Fibroblast of mammary gland (primary cell): Measurements from ENCODE around the gene DGAT2.

Source experiments
- DNase-seq: peaks from one replicate; pipeline ENCODE4 v3.0.0-alpha.2; 2010; ENCODE audit warnings: low read depth
- H3K4me3 ChIP-seq: 2 replicates; pipeline ENCODE4 v1.5.1; 2011; ENCODE audit warnings: low read depth, mild to moderate bottlenecking, low read length, moderate library complexity; ENCODE audit not compliant: control insufficient read depth
- TF ChIP-seq, protein P1 (sequence below): conservative IDR thresholded peaks from 2 replicates; pipeline ENCODE4 v1.5.1; 2011; ENCODE audit warnings: low read depth, low read length, inconsistent platforms; ENCODE audit not compliant: control insufficient read depth, insufficient read depth

Gene DGAT2

DNA sequence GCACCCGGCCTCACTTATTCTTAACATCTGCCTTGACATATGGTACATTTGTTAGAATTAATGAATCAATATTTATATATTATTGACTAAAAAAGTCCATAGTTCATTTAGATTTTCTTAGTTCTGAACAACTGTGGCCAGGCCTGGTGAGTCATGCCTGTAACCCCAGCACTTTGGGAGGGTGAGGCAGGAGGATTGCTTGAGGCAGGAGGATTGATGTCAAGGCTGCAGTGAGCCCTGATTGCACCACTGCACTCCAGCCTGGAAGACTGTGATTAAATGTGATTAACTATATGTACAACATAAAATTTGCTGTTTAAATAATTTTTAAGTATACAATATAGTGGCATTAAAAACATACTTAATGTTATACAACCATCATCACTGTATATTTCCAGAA, 52.1 kb downstream of the DGAT2 start:
- DNase-seq: peak; percentile 64
- TF ChIP-seq, protein P1, sequence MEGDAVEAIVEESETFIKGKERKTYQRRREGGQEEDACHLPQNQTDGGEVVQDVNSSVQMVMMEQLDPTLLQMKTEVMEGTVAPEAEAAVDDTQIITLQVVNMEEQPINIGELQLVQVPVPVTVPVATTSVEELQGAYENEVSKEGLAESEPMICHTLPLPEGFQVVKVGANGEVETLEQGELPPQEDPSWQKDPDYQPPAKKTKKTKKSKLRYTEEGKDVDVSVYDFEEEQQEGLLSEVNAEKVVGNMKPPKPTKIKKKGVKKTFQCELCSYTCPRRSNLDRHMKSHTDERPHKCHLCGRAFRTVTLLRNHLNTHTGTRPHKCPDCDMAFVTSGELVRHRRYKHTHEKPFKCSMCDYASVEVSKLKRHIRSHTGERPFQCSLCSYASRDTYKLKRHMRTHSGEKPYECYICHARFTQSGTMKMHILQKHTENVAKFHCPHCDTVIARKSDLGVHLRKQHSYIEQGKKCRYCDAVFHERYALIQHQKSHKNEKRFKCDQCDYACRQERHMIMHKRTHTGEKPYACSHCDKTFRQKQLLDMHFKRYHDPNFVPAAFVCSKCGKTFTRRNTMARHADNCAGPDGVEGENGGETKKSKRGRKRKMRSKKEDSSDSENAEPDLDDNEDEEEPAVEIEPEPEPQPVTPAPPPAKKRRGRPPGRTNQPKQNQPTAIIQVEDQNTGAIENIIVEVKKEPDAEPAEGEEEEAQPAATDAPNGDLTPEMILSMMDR: no peak
- H3K4me3 ChIP-seq: no peak overlapping the region

DNA sequence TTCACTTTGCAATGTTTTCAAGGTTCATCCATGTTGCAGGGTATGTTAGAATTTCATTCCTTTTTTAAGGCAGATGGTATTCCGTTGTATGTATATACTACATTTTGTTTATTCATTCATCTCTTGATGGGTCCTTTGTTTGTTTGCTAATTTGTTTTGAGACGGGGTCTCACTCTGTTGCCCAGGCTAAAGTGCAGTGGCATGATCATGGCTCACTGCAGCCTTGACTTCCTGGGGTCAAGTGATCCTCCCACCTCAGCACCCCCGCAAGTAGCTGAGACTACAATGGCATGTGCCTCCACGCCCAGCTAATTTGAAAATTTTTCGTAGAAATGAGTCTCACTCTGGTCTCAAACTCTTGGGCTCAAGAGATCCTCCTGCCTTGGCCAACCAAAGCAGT, 52.6 kb downstream of the DGAT2 start:
- no peak overlapping the region for H3K4me3 ChIP-seq
- TF ChIP-seq, protein P1: no peak
- no peak for DNase-seq

DNA sequence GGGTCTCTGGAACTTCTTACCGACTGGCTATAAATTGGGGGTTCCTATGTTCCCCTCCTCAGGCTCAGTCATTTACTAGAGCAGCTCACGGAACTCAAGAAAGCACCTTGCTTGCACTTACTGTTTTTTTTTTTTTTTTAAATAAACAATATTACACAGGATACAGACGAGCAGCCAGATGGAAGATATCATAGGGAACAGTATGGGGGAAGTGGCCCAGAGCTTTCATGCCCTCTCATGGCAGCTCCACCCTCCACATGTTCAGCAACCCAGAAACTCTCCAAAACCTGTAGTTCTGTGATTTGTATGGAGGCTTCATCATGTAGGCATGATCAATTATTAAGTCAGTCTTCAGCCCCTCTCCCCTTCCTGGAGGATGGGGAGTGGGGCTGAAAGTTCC, 54.0 kb downstream of the DGAT2 start:
- TF ChIP-seq, protein P1: no peak
- DNase-seq: no peak
- H3K4me3 ChIP-seq: no peak overlapping the region

DNA sequence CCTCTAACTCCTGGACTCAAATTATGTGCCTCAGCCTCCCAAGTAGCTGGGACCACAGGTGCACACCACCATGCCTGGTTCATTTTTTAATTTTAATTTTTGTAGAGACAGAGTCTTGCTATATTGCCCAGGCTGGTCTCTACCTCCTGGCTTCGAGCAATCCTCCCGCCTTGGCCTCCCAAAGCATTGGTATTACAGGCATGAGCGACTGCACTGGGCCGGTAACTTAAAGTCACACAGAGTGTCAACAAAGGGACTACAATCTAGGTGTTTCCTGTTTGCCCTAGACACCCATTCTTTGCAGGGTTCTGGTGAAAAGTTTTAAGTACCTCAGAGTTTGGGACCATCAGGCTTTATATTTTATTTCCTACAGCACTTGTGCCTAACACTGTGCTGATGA, 54.8 kb downstream of the DGAT2 start:
- H3K4me3 ChIP-seq: no peak overlapping the region

DNA sequence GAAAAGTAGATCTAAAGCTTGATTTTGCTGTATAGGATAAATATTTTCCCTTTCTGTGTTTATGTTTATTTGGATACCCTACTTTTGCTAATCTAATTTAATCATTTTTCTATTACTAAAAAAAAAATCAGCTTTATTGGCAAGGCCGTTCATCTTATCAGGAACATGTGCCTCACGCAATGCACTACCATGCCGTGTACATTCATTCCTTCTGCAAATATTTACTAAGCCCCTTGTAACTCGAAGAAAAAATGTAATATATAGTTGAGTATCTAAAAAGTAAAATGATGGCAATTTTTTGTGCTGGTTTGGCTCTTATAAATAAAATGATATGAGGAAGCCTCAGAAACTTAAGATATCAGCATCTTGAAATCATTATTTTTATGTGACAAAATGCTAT, 55.4 kb downstream of the DGAT2 start:
- TF ChIP-seq, protein P1: no peak
- DNase-seq: no peak
- H3K4me3 ChIP-seq: no peak overlapping the region

More for the DNA sequence above, 54.8 kb downstream of the DGAT2 start:
- TF ChIP-seq, protein P1: no peak
- no peak for DNase-seq

DNA sequence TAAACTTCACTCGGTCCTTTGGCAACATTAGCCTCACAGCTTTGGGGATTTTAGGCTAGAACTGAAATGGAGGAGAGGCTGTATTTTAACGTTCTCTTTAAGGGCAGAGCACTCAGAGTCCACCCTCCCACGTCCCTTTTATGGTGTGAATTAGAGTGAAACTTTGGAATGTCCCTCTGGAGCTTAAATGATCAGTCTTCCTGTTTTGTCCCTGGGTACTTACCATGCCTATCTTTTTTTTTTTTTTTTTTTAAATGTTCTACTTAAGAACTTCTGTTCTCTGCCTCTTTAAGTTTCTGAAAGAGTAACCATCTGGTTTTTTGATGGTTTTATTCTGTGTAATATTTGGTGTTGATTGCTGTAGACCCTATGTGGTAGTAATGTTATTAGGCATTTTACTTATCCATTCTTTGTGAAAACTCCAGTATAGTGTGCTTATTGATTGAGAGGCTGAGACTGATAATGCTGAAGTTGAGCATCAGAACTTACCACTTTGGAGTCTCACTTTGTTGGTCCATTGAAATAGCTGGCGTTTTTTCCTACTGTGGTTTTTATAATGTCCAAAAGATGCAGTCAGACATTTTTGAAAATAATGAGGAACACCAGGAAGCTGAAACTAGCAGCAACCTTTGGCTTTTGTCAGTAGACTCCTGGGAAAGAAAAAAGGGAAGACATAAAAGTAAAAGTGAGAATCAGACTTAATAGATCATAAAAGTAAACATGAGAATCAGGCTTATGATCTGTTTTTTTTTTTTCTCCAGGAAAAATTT, 58.1 kb downstream of the DGAT2 start:
- DNase-seq: peak; percentile 54
- no peak overlapping the region for H3K4me3 ChIP-seq
- TF ChIP-seq, protein P1: no peak
